Measurements from ENCODE around the gene DSN1.
A peak's percentile ranks its signal among the peaks of the same experiment; 100 is the strongest.
"Not testable (repeated sequence)": the region's sequence is repeated elsewhere in the genome, so short reads cannot be mapped to it uniquely, and the experiment has no call there.

DSN1 gene

DNA sequence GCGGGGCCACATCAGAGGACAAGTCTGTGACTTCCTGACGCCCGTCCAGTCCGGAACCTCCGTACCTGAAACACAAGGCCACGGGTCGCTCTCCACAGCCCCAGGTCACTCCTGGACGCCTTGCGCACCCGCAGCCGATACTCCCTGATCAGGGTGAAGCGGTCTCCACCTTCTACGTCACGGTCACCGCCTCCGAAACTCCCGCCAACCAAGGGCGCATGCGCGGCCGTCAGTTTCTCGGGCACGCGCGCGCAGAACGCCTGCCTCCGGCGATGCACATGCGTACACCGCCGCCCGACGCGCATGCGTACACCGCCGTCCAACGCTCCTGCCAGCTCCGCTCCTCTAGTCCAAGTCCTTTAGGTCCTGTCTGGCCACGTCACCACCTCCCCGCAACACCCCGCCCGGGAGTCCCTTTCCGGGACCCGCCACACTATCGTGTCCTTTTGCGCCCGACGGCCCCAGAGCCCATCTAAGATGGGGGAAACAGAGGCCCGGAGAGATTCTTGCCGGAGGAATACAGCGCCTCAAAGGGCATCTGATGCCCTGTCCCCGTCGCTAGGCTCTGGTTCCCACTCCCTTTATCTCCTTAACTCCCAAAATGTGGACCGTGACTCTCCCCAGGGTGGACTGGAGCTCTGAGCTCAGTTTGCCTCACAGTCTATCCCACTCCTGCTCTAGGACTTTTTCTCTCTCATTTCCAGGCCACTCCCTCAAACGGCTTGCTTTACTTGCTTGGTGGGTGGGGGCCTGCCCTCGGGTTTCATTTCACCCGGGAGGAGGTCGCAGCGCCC lies at the start of gene DSN1:
DSN1 (minus strand) TSS at position 167 of the 794 bp plus-strand sequence. CDS start 2,305 bp downstream, outside the sequence.
- DNase-seq (ENCODE audit: low read depth), result peak; percentile 99

GRCh38 chr20:36823121-36823520 lies 49.6 kb upstream of the DSN1 start:
- no peak for DNase-seq (ENCODE audit: low read depth)

DNA sequence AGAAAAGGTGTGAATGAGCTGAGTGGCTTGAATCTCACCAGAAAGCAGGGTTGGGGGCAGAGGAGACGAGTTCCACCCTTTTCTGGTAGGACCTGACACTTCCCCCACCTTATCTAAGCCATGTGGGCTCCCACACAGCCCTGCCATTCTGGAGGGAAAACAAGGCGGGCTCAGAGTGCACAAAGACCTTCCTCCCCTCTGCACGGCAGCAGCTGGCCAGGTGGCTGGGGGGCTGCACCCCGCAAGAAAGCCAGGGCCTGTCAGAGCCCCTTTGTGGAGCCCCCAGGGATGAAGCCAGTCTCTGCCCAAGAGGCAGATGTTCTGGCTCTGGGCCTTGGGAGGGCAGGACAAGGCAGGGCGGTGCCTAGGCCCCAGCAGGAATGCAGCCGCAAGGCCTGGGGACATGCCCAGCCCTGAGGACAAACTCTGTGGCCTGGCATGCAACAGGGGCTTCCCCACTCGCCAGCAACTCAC lies 48.4 kb upstream of the DSN1 start:
- no peak for DNase-seq (ENCODE audit: low read depth)

DNA sequence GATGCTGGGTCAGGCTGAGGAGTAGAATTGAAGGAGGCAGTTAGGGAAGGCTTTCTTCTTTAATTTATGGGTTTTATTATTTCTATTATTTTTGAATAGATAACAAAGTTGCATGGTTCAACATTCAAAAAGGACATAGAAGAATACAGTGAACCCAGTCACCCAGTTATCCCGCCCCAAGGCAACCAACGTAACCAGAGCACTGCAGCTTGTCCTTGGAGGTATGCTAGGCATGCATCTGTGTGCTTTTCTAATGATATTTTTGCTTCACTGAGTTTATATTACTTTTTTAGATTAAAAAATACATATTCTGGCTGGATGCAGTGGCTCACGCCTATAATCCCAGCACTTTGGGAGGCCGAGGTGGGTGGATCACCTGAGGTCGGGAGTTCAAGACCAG lies 47.4 kb upstream of the DSN1 start:
- DNase-seq (ENCODE audit: low read depth), result no peak

DNA sequence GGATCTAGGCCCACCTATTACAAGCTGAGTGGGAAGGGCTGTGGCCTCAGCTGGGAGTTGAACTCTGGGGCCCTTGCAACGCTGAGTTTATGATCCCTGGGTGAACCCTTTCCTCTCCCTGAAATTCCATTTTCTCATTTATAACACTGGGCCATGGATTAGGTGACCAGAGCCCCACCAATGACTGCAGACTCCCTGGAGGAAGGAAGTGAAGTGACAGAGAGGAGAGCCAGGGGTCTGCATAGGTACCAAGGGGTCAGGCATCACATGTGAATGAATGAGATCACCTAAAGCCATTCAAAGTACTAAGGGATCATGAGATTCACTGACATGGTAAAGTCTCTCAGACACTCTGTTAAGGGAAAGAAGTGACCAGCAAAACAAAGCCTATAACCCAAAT lies 46.5 kb upstream of the DSN1 start:
- DNase-seq (ENCODE audit: low read depth), result no peak

- no peak for DNase-seq (ENCODE audit: low read depth)
Measured at GRCh38 chr20:36819659-36820058, 46.1 kb upstream of the DSN1 start.

GRCh38 chr20:36818861-36819260 lies 45.3 kb upstream of the DSN1 start:
- no peak for DNase-seq (ENCODE audit: low read depth)

GRCh38 chr20:36818185-36818584 lies 44.6 kb upstream of the DSN1 start:
- DNase-seq (ENCODE audit: low read depth), result no peak

GRCh38 chr20:36817496-36817895 lies 43.9 kb upstream of the DSN1 start:
- DNase-seq (ENCODE audit: low read depth), result no peak

GRCh38 chr20:36815454-36816091 lies 42.0 kb upstream of the DSN1 start:
- DNase-seq (ENCODE audit: low read depth), result no peak

GRCh38 chr20:36812594-36813463 lies 39.3 kb upstream of the DSN1 start:
- DNase-seq (ENCODE audit: low read depth), result no peak

- peak; percentile 98 for DNase-seq (ENCODE audit: low read depth)
Measured at GRCh38 chr20:36808317-36809257, 35.0 kb upstream of the DSN1 start.

- no peak for DNase-seq (ENCODE audit: low read depth)
Measured at GRCh38 chr20:36806049-36806448, 32.5 kb upstream of the DSN1 start.

GRCh38 chr20:36805396-36805795 lies 31.8 kb upstream of the DSN1 start:
- no peak for DNase-seq (ENCODE audit: low read depth)

DNA sequence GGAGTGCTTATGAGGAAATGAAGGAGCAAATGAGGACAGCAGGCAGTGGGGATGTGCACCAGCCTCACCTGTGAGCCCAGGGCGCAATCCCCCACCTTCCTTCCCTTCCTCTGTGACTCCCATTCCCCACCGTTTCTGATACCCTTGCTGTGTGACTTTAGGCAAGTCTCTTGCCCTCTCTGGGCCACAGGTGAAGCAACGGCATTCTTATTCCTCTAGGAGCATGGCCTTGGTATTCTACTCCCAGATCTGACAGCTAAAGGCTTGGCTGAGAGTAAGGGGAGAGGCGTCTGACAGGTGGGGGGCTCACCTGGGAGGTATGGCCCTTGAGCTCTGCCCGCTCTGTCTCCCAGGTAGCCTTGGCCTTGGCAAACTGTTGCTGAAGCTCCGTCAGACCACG lies 30.9 kb upstream of the DSN1 start:
- DNase-seq (ENCODE audit: low read depth), result no peak

DNA sequence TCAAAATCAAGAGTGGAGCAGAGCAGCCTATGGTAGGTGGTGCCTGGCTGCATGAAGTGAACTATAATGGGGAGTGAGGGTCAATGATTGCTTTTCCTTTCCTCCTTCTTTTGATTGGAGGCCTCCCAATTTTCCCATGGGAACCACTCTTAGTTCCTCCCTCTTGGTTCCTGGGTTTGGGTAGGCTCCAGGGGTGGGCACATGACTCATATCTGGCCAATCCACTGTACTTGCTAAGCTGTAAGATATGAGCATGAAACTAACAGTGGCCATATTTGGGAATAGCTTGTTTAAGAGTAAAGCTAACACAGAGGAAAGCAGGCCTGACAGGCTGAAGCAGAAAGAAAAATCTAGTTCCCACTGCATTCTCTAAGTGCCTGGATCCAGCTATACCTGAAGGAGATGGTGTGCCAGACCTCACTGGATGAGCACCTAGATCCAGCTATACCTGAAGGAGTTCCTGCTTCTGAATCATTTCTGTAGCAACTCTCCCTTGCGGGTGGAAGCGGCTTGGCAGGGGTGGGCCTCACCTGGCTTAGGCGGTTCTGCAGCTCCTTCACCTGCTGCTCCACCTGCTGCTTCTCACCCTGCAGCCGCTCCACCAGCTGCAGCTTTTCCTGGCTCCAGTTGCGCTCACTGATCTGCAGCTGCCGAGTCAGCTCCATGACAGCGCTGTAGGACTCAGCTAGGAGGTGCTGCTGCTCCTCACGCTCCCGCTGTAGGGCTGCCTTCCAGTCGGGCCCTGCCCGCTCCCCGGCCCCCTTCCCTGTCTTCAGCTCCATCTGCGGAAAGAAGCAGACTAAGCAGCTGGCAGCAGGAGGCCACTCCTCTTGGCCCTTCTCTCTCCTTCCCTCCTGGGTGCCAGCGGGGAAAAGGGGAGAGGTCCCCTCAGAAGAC lies 29.0 kb upstream of the DSN1 start:
- DNase-seq (ENCODE audit: low read depth), result peak; percentile 66

DNA sequence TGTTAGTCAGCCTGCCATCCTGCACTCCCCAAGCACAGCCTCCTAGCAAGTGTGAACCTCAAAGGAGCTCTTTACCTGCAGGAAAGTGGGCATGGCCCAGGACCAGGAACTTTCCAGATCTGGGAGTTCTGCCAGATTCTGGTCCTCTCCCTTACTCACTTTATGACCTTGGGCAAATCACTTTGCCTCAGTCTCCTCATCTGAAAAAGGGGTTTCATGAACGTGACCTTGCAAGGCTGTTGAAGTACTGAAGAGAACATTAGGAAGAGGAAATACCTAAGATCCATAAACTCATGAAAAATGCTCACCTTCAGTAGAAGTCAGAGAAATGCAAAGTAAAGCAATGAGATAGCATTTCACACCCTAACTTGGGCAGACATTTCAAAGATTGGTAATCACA lies 26.8 kb upstream of the DSN1 start:
- no peak for DNase-seq (ENCODE audit: low read depth)

- not testable (repeated sequence) for DNase-seq (ENCODE audit: low read depth)
Measured at GRCh38 chr20:36799313-36799712, 25.8 kb upstream of the DSN1 start.

DNA sequence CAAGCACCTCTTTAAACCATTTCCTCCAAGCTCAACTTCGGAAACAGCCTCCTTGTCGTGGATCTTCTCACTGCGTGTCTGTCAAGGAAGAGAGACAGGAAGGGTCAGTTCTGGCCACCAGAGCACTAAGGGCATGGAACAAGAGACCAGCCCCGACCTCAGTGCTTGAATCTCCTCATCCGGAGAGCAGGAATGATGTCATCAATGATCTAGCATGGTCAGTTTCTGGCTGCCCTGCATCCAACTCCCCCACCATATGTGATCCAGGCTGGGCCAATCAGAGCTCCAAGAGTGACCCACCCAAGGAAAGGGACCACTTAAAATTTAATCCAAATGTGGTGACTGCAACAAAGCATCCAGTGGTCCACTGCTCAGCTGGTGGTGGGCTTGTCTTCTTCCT lies 23.3 kb upstream of the DSN1 start:
- no peak for DNase-seq (ENCODE audit: low read depth)

DNA sequence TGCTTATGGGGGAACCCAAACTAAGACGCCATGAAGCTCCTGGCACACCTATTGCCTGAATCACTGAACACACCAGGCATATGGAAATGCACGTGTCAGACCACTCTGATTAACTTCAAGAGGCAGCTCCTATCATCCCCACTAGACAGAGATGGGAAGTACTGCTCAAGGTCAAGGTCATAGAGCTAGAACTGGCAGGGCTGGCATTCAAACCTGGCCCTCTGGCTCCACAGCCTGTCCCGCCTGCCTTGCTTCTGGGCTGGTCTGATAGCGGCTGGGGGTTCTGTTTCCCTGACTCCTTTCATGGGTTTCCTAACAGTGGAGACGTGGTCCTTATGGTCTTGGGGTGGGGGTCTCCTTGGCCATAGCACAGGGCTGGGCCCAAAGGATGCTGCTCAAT lies 22.6 kb upstream of the DSN1 start:
- DNase-seq (ENCODE audit: low read depth), result no peak
